ENCODE measurements around the gene CACNA1B. TPM values are rescaled to one million over a fixed set of nuclear protein-coding genes. Genes with fewer than 3 reads are reported as not detected.

Gene CACNA1B
- total RNA-seq, 1 experiment from 2014 or later: 7.8 TPM

DNA sequence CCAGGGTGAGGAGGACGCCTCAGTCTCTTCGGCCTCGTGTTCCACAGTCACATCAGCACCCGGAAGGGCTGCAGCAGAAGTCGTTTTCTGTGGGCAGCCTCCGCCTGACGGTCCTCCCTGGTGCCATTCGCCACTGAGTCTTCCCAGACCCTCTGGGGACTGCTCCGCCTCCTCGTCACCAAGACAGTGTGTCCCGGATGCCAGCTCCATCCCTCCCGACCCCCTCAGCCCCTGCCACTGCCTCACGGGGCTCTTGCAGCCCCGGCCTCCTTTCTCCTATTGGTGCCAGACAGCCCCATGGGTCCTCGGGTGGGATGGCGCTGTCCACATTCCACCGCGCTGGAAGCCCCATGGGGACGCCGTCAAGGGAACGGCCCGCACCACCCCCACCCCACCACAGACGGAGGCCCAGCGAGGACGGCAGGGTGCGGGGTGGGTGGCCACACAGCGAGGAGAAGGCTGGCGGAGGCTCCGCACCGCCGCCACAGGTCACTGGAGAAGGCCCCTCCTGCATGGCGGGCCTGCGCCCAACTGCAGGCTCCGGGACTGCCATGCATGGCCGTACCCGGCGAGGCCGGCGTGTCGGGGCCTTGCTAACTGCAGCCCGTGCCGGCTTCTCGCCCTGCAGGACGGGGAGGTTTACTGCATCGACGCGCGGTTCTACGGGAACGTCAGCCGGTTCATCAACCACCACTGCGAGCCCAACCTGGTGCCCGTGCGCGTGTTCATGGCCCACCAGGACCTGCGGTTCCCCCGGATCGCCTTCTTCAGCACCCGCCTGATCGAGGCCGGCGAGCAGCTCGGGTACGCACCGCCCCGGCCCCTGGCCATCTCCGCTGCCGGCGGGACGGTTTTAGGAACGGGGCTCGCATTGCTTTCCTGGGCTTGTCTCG, 43.6 kb upstream of the CACNA1B start:
- Histone ChIP-seq H4K8ac (replicated peaks; ENCODE audit: insufficient read length, low read depth, low read length) (no peak overlapping the region), H3K4me1 (ENCODE audit: insufficient read depth, low read length) (no peaks in the 10 kb centered on the region), H4K20me1 (ENCODE audit: control insufficient read depth, insufficient read depth, insufficient read length) (no peaks in the 10 kb centered on the region), H3K9me3 (ENCODE audit: control insufficient read depth, low read depth, low read length) (no peaks in the 10 kb centered on the region), H3K27me3 (ENCODE audit: insufficient read depth, low read length) (no peaks in the 10 kb centered on the region), H2AFZ (ENCODE audit: low read length) (no peak overlapping the region), H3K56ac (ENCODE audit: insufficient read length, low read depth, low read length) (no peak overlapping the region), H3K4ac (ENCODE audit: low read depth, low read length) (no peak overlapping the region), H3K23ac (ENCODE audit: insufficient read length, low read depth, low read length) (no peak overlapping the region), H2AK5ac (ENCODE audit: insufficient read length, low read length) (no peak overlapping the region), H2BK5ac (ENCODE audit: insufficient read length, low read length) (no peak overlapping the region), H2BK15ac (ENCODE audit: low read depth, low read length) (no peak overlapping the region), H3K18ac (ENCODE audit: insufficient read length, low read depth, low read length) (no peak overlapping the region), H2BK20ac (ENCODE audit: low read depth, low read length, poor library complexity, severe bottlenecking) (no peak overlapping the region), H3K9ac (ENCODE audit: extremely low read depth, insufficient read length, low read length) (no peak overlapping the region), H3K23me2 (ENCODE audit: insufficient read length, low read depth, low read length, poor library complexity, severe bottlenecking) (no peaks in the 10 kb centered on the region), H2BK12ac (ENCODE audit: insufficient read length, low read depth, low read length) (no peak overlapping the region), H2BK120ac (ENCODE audit: low read depth, low read length, poor library complexity, severe bottlenecking) (no peak overlapping the region), H3K14ac (ENCODE audit: insufficient read depth, low read length) (no peak overlapping the region; the same call in 1 of the 2 replicates), H3T11ph (ENCODE audit: low read length) (no peak overlapping the region), H4K91ac (ENCODE audit: insufficient read length, low read depth, low read length) (no peak overlapping the region), H3K4me2 (ENCODE audit: insufficient read depth, insufficient read length, low read length) (no peak overlapping the region), H3K79me2 (ENCODE audit: insufficient read depth, low read length) (no peaks in the 10 kb centered on the region), H3K79me1 (ENCODE audit: insufficient read depth, low read depth, low read length, poor library complexity, severe bottlenecking) (no peaks in the 10 kb centered on the region), H4K5ac (ENCODE audit: insufficient read length, low read depth, low read length) (no peak overlapping the region), H3K27ac (ENCODE audit: insufficient read length, low read depth, low read length) (no peak overlapping the region)
- DNase-seq: no peak
- Mint-ChIP-seq H3K4me1 (no peaks in the 10 kb centered on the region), H3K27me3 (ENCODE audit: low read depth) (no peaks in the 10 kb centered on the region), H3K9me3 (0 out of 5 replicates have a peak, but pooled peaks cover 0 to 2% of the 10 kb centered on the region in 2 experiments), H3K36me3 (ENCODE audit: insufficient read depth in 1 of 3, low read depth in 3 of 3) (peaks cover 31 to 55% (median 52%) of the 10 kb centered on the region in 3 experiments), H3K27ac (no peak overlapping the region), H3K4me3 (no peak overlapping the region)
- TF ChIP-seq CTCF (conservative IDR thresholded peaks at IDR 0.05): no peak
- WGBS (ENCODE audit: extremely low coverage, insufficient read length, low lambda C conversion rate): no CpG with 5 or more reads among the region's 73 CpGs
